Loucy (cell line): ENCODE measurements around the gene FRMD5.

Source experiments
- H2AFZ ChIP-seq: fragments of 200-600 bp; sonication (generic); 2 replicates; pipeline ENCODE4 v1.6.0; 2016; ENCODE audit warnings: antibody characterized with exemption, mild to moderate bottlenecking, low read length, moderate library complexity
- H3F3A ChIP-seq: fragments of 200-600 bp; 2 replicates; pipeline ENCODE4 v1.6.0; 2016; ENCODE audit warnings: antibody characterized with exemption, low read depth, mild to moderate bottlenecking
- H3K27me3 ChIP-seq: fragments of 200-600 bp; sonication (generic); 2 replicates; pipeline ENCODE4 v1.6.1; 2014; ENCODE audit warnings: low read length, mild to moderate bottlenecking; ENCODE audit not compliant: insufficient read depth, poor library complexity, severe bottlenecking
- H3K36me3 ChIP-seq: fragments of 200-600 bp; sonication (generic); 2 replicates; pipeline ENCODE4 v1.6.1; 2016; ENCODE audit warnings: low read length; ENCODE audit not compliant: insufficient read depth
- H3K4me1 ChIP-seq: fragments of 200-600 bp; sonication (generic); 2 replicates; pipeline ENCODE4 v1.5.1; 2014; ENCODE audit warnings: low read length, mild to moderate bottlenecking; ENCODE audit not compliant: insufficient read depth, poor library complexity, severe bottlenecking
- H3K4me2 ChIP-seq: fragments of 200-600 bp; sonication (generic); 2 replicates; pipeline ENCODE4 v1.6.0; 2014; ENCODE audit warnings: antibody characterized with exemption, low read length, low read depth, mild to moderate bottlenecking; ENCODE audit not compliant: poor library complexity, severe bottlenecking
- H3K4me3 ChIP-seq: fragments of 200-600 bp; sonication (generic); 2 replicates; pipeline ENCODE4 v1.5.1; 2014; ENCODE audit warnings: low read length, mild to moderate bottlenecking, mixed read lengths; ENCODE audit not compliant: poor library complexity, severe bottlenecking
- H3K79me2 ChIP-seq: fragments of 200-600 bp; sonication (generic); 2 replicates; pipeline ENCODE4 v1.6.1; 2014; ENCODE audit warnings: low read length; ENCODE audit not compliant: insufficient read depth
- H3K9ac ChIP-seq: fragments of 200-600 bp; sonication (generic); 2 replicates; pipeline ENCODE4 v1.6.0; 2014; ENCODE audit warnings: mild to moderate bottlenecking, low read depth, low read length, moderate library complexity; ENCODE audit not compliant: poor library complexity, severe bottlenecking
- H3K9me2 ChIP-seq: fragments of 200-600 bp; sonication (generic); replicated peaks from 2 replicates; pipeline ENCODE4 v1.6.1; 2016; ENCODE audit warnings: low read depth, low read length, mixed read lengths
- H3K9me3 ChIP-seq: fragments of 200-600 bp; sonication (generic); 2 replicates; pipeline ENCODE4 v1.6.1; 2014; ENCODE audit warnings: mild to moderate bottlenecking, antibody characterized with exemption, low read length, low read depth; ENCODE audit not compliant: insufficient read depth
- H4K20me1 ChIP-seq: fragments of 200-600 bp; sonication (generic); 2 replicates; pipeline ENCODE4 v1.6.0; 2014; ENCODE audit warnings: antibody characterized with exemption, low read length, mild to moderate bottlenecking; ENCODE audit not compliant: insufficient read depth, poor library complexity, severe bottlenecking
- EZH2phosphoT487 ChIP-seq: fragments of 200-600 bp; IDR thresholded peaks from 2 replicates; pipeline ENCODE4 v1.6.1; 2018; ENCODE audit warnings: antibody characterized with exemption, mild to moderate bottlenecking, moderate library complexity, borderline replicate concordance
- TF ChIP-seq, protein P1 (sequence below): fragments of 200-600 bp; sonication (generic); conservative IDR thresholded peaks from 2 replicates; pipeline ENCODE4 v1.5.1; 2014; ENCODE audit warnings: mild to moderate bottlenecking, antibody characterized with exemption, low read length

Gene FRMD5

GRCh38 chr15:43859546-43859945, 335.5 kb downstream of the FRMD5 start:
- Histone ChIP-seq H2AFZ (no peak overlapping the region), H3K79me2 (no peaks in the 10 kb centered on the region), H3K9me3 (no peaks in the 10 kb centered on the region), H3K4me1 (no peaks in the 10 kb centered on the region), H3K9me2 (no peaks in the 10 kb centered on the region), H3K4me3 (no peak overlapping the region), H4K20me1 (no peaks in the 10 kb centered on the region), H3K36me3 (peaks cover 62% of the 10 kb centered on the region), H3K9ac (no peak overlapping the region), H3F3A (no peaks in the 10 kb centered on the region), H3K4me2 (no peak overlapping the region), H3K27me3 (no peaks in the 10 kb centered on the region)
- no peak for TF ChIP-seq EZH2phosphoT487
- TF ChIP-seq, protein P1, sequence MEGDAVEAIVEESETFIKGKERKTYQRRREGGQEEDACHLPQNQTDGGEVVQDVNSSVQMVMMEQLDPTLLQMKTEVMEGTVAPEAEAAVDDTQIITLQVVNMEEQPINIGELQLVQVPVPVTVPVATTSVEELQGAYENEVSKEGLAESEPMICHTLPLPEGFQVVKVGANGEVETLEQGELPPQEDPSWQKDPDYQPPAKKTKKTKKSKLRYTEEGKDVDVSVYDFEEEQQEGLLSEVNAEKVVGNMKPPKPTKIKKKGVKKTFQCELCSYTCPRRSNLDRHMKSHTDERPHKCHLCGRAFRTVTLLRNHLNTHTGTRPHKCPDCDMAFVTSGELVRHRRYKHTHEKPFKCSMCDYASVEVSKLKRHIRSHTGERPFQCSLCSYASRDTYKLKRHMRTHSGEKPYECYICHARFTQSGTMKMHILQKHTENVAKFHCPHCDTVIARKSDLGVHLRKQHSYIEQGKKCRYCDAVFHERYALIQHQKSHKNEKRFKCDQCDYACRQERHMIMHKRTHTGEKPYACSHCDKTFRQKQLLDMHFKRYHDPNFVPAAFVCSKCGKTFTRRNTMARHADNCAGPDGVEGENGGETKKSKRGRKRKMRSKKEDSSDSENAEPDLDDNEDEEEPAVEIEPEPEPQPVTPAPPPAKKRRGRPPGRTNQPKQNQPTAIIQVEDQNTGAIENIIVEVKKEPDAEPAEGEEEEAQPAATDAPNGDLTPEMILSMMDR = no peak

GRCh38 chr15:43854801-43855200, 340.3 kb downstream of the FRMD5 start:
- no peak overlapping the region for H3K9ac ChIP-seq
- peaks cover 70% of the 10 kb centered on the region for H3K36me3 ChIP-seq
- no peaks in the 10 kb centered on the region for H4K20me1 ChIP-seq
- no peak overlapping the region for H2AFZ ChIP-seq
- no peaks in the 10 kb centered on the region for H3K27me3 ChIP-seq
- no peaks in the 10 kb centered on the region for H3K79me2 ChIP-seq
- no peaks in the 10 kb centered on the region for H3K4me1 ChIP-seq
- H3F3A ChIP-seq = no peaks in the 10 kb centered on the region
- TF ChIP-seq, protein P1 = no peak
- TF ChIP-seq EZH2phosphoT487 = no peak
- H3K9me2 ChIP-seq = no peaks in the 10 kb centered on the region
- H3K4me3 ChIP-seq = no peak overlapping the region
- H3K4me2 ChIP-seq = no peak overlapping the region
- no peaks in the 10 kb centered on the region for H3K9me3 ChIP-seq

GRCh38 chr15:43852607-43853006, 342.5 kb downstream of the FRMD5 start:
- Histone ChIP-seq H3K9ac (no peak overlapping the region), H3K4me3 (no peak overlapping the region), H3K9me3 (no peaks in the 10 kb centered on the region), H3K27me3 (no peaks in the 10 kb centered on the region), H4K20me1 (no peaks in the 10 kb centered on the region), H3K9me2 (no peaks in the 10 kb centered on the region), H3K36me3 (peaks cover 65% of the 10 kb centered on the region; the same call in 1 of the 2 replicates), H3K4me1 (no peaks in the 10 kb centered on the region), H3F3A (no peaks in the 10 kb centered on the region), H2AFZ (no peak overlapping the region), H3K4me2 (no peak overlapping the region), H3K79me2 (no peaks in the 10 kb centered on the region)
- no peak for TF ChIP-seq EZH2phosphoT487
- TF ChIP-seq, protein P1 = no peak
